HG03066 (cell line): Measurements from ENCODE around the gene ATP10B.

ENCODE experiments used
- ATAC-seq: cut with Tn5 transposase; IDR thresholded peaks from one replicate; pipeline ENCODE4 v1.9.1; 2021; ENCODE audit warnings: low read depth; ENCODE audit not compliant: unreplicated experiment

Gene ATP10B

GRCh38 chr5:160697281-160697680, 154.7 kb downstream of the ATP10B start:
- no peak for ATAC-seq

GRCh38 chr5:160694896-160695295, 157.1 kb downstream of the ATP10B start:
- ATAC-seq = no peak

GRCh38 chr5:160693831-160694465, 158.1 kb downstream of the ATP10B start:
- ATAC-seq = no peak

GRCh38 chr5:160692271-160692670, 159.7 kb downstream of the ATP10B start:
- no peak for ATAC-seq

GRCh38 chr5:160685695-160686094, 166.3 kb downstream of the ATP10B start:
- peak; percentile 69 for ATAC-seq

GRCh38 chr5:160685219-160685618, 166.8 kb downstream of the ATP10B start:
- ATAC-seq = no peak

GRCh38 chr5:160679567-160680309, 172.3 kb downstream of the ATP10B start:
- no peak for ATAC-seq

GRCh38 chr5:160675988-160676387, 176.0 kb downstream of the ATP10B start:
- ATAC-seq = no peak

- ATAC-seq = no peak
These were observed 177.1 kb downstream of the ATP10B start for GRCh38 chr5:160674901-160675300.

GRCh38 chr5:160672521-160672920, 179.5 kb downstream of the ATP10B start:
- ATAC-seq = no peak

- ATAC-seq = no peak
These were observed 183.7 kb downstream of the ATP10B start for GRCh38 chr5:160668356-160668755.

GRCh38 chr5:160667160-160667559, 184.9 kb downstream of the ATP10B start:
- ATAC-seq = no peak

- ATAC-seq = no peak
These were observed 186.6 kb downstream of the ATP10B start for GRCh38 chr5:160665460-160665859.

GRCh38 chr5:160660132-160660531, 191.9 kb downstream of the ATP10B start:
- no peak for ATAC-seq

- no peak for ATAC-seq
These were observed 194.2 kb downstream of the ATP10B start for GRCh38 chr5:160657622-160658458.

- ATAC-seq = no peak
These were observed 194.9 kb downstream of the ATP10B start for GRCh38 chr5:160657068-160657507.

- ATAC-seq = no peak
These were observed 196.3 kb downstream of the ATP10B start for GRCh38 chr5:160655717-160656116.

- no peak for ATAC-seq
These were observed 200.0 kb downstream of the ATP10B start for GRCh38 chr5:160651692-160652645.

- ATAC-seq = no peak
These were observed 202.7 kb downstream of the ATP10B start for GRCh38 chr5:160649304-160649703.

- no peak for ATAC-seq
These were observed 206.0 kb downstream of the ATP10B start for GRCh38 chr5:160646033-160646432.
